OCI-LY7 (cell line): ENCODE results near the gene BMPR2. TPM values are rescaled to one million over a fixed set of nuclear protein-coding genes. Genes with fewer than 3 reads are reported as not detected.

Source experiments
- BruUV-seq: library from RNA; stranded (reverse); fragments of 400-500 nt; replicated peaks from 2 replicates; lab custom pipeline; 2021; lab: Mats Ljungman, UMichigan
- CTCF ChIA-PET: fragments of 300-600 bp; sonication (Branson Sonifier 250); formaldehyde crosslinking; loops from one replicate; lab custom pipeline; 2022; ENCODE audit warnings: antibody characterized with exemption; ENCODE audit not compliant: unreplicated experiment; lab: Charles Lee
- POLR2A ChIA-PET: fragments of 300-600 bp; sonication (Branson Sonifier 250); formaldehyde crosslinking; loops from one replicate; lab custom pipeline; 2022; ENCODE audit warnings: antibody characterized with exemption; lab: Charles Lee
- DNase-seq: peaks from one replicate; pipeline ENCODE4 v3.0.0-alpha.2; 2015; ENCODE audit warnings: low spot score
- H2AFZ ChIP-seq: fragments of 200-600 bp; sonication (generic), shearing (Covaris generic); 2 replicates; pipeline ENCODE4 v1.6.1; 2014; ENCODE audit warnings: mild to moderate bottlenecking, antibody characterized with exemption, low read length, moderate library complexity
- H3K27ac ChIP-seq: fragments of 200-600 bp; sonication (generic); 2 replicates; pipeline ENCODE4 v1.5.1; 2014; ENCODE audit warnings: mixed run types, low read depth, mild to moderate bottlenecking, moderate library complexity, low read length, inconsistent platforms; ENCODE audit not compliant: poor library complexity, severe bottlenecking
- H3K36me3 ChIP-seq: fragments of 200-600 bp; sonication (generic); 2 replicates; pipeline ENCODE4 v1.6.1; 2014; ENCODE audit warnings: mild to moderate bottlenecking, antibody characterized with exemption, low read length, moderate library complexity, mixed read lengths; ENCODE audit not compliant: insufficient read depth
- H3K4me1 ChIP-seq: fragments of 200-600 bp; sonication (generic); 2 replicates; pipeline ENCODE4 v1.5.1; 2014; ENCODE audit warnings: mild to moderate bottlenecking, low read length; ENCODE audit not compliant: insufficient read depth, poor library complexity, severe bottlenecking
- H3K4me2 ChIP-seq: fragments of 200-600 bp; sonication (generic); 2 replicates; pipeline ENCODE4 v1.6.1; 2014; ENCODE audit warnings: mild to moderate bottlenecking, low read length
- H3K4me3 ChIP-seq: fragments of 200-600 bp; sonication (generic); 2 replicates; pipeline ENCODE4 v1.5.1; 2014; ENCODE audit warnings: mild to moderate bottlenecking, low read depth, low read length; ENCODE audit not compliant: poor library complexity, severe bottlenecking
- H3K79me2 ChIP-seq: fragments of 200-600 bp; sonication (generic); 2 replicates; pipeline ENCODE4 v1.6.1; 2016; ENCODE audit warnings: low read depth, mild to moderate bottlenecking, low read length, moderate library complexity, mixed read lengths; ENCODE audit not compliant: insufficient read depth
- H3K9me2 ChIP-seq: fragments of 200-600 bp; sonication (generic); 2 replicates; pipeline ENCODE4 v1.6.1; 2016; ENCODE audit warnings: mild to moderate bottlenecking, low read length, mixed read lengths; ENCODE audit not compliant: insufficient read depth
- H3K9me3 ChIP-seq: fragments of 200-600 bp; sonication (generic); 2 replicates; pipeline ENCODE4 v1.6.1; 2014; ENCODE audit warnings: mild to moderate bottlenecking, mixed run types, low read length, mixed read lengths
- H4K20me1 ChIP-seq: fragments of 200-600 bp; sonication (generic); 2 replicates; pipeline ENCODE4 v1.6.1; 2014; ENCODE audit warnings: mild to moderate bottlenecking, antibody characterized with exemption, low read length, moderate library complexity, mixed read lengths; ENCODE audit not compliant: insufficient read depth
- CTCF ChIP-seq: fragments of 200-600 bp; sonication (generic); conservative IDR thresholded peaks from 2 replicates; pipeline ENCODE4 v1.5.1; 2014; ENCODE audit warnings: mild to moderate bottlenecking, antibody characterized with exemption, low read length, moderate library complexity, mixed read lengths
- EZH2phosphoT487 ChIP-seq: fragments of 200-600 bp; sonication (generic); IDR thresholded peaks from 2 replicates; pipeline ENCODE4 v1.6.1; 2018; ENCODE audit warnings: low read depth, borderline replicate concordance, mild to moderate bottlenecking, mixed run types, antibody characterized with exemption, low read length, moderate library complexity, mixed read lengths
- intact Hi-C: fragments of 100-400 bp; cut with micrococcal nuclease; formaldehyde crosslinking; loops from one replicate; pipeline ENCODE4 v1.10.0; 2022; ENCODE audit not compliant: unreplicated experiment
- total RNA-seq, 2 experiments: library from RNA; depleted of rRNA in 1 of 2; stranded (reverse); fragments of >200 nt in 1 of 2; shearing (Covaris generic) in 1 of 2; gene quantifications; 2 replicates each; pipeline ENCODE4 v1.2.3, GENCODE V29; 2014 to 2022

BMPR2 gene
- total RNA-seq, 2 experiments from 2014 or later = 4.3 to 14.7 TPM

DNA sequence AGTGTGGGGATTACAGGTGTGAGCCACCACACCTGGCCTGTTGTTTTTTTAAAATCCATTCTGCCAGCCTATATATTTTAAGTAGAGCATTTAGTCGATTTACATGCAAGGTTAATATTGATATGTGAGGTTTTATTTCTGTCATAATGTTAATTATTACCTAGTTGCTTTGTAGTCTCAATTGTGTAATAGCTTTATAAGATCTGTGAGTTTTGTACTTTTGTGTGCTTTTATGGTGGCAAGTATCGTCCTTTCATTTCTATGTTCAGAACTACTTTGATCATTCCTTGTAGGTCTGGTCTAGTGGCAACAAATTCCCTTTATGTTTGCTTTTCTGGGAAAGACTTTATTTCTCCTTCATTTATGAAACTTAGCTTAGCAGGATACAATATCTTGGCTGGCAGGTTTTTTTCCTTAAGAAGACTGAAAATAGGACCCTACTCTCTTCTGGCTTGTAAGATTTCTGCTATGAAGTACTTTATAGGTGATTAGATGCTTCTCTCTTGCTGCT, 207.6 kb downstream of the BMPR2 start:
- Histone ChIP-seq H2AFZ (no peak overlapping the region), H3K9me3 (no peaks in the 10 kb centered on the region), H3K4me2 (no peak overlapping the region), H4K20me1 (no peaks in the 10 kb centered on the region), H3K27ac (no peak overlapping the region), H3K36me3 (no peaks in the 10 kb centered on the region), H3K79me2 (no peaks in the 10 kb centered on the region), H3K9me2 (no peaks in the 10 kb centered on the region), H3K4me3 (no peak overlapping the region), H3K4me1 (peaks cover under 1% of the 10 kb centered on the region)
- TF ChIP-seq EZH2phosphoT487 (no peak), CTCF (no peak)
- DNase-seq = no peak
- no TSS peak for BruUV-seq
- ChIA-PET POLR2A (no interaction called here), CTCF (no interaction called here)
- intact Hi-C loops = loop anchor here (10.0 kb wide), 2 partner anchors 431 to 571 kb away; partner anchors contain the start of gene NBEAL1

- no peaks in the 10 kb centered on the region for H3K36me3 ChIP-seq
- intact Hi-C loops = loop anchor here (1.0 to 10.0 kb wide), 4 partner anchors 243 to 566 kb away; partner anchors contain the start of gene NBEAL1
- peak; percentile 86 for DNase-seq
- no peak overlapping the region for H3K4me2 ChIP-seq
- CTCF ChIA-PET = interaction anchor here (0.5 to 0.9 kb wide), 5 partner anchors 10 to 282 kb away, joined by 3 to 6 read pairs (median 3); no protein-coding TSS in a partner anchor
- no TSS peak for BruUV-seq
- no peaks in the 10 kb centered on the region for H4K20me1 ChIP-seq
- H3K27ac ChIP-seq = no peak overlapping the region
- POLR2A ChIA-PET = interaction anchor here (0.6 to 1.8 kb wide), 4 partner anchors 13 to 361 kb away, joined by 3 to 7 read pairs (median 3); no protein-coding TSS in a partner anchor
- TF ChIP-seq EZH2phosphoT487 (no peak), CTCF (peak; percentile 93)
- H3K9me2 ChIP-seq = no peaks in the 10 kb centered on the region
- peak overlapping the region; percentile 37; the same call in 1 of the 2 replicates for H2AFZ ChIP-seq
- peaks cover 3% of the 10 kb centered on the region for H3K4me1 ChIP-seq
- H3K79me2 ChIP-seq = no peaks in the 10 kb centered on the region
- no peak overlapping the region for H3K4me3 ChIP-seq
- H3K9me3 ChIP-seq = no peaks in the 10 kb centered on the region
Observed at GRCh38 chr2:202588647-202589581, 212.8 kb downstream of the BMPR2 start.
